G401.6 (cell line): ENCODE results near the gene GNAS.
"Not testable (repeated sequence)": the region's sequence is repeated elsewhere in the genome, so short reads cannot be mapped to it uniquely, and the experiment has no call there.

Source experiments
- FAIRE-seq: peaks from 2 replicates; lab custom pipeline; 2012; peaks lifted over from hg19 to GRCh38; lab: Jason Lieb, UNC

The GNAS gene

GRCh38 chr20:58852543-58853271, at the start of gene GNAS:
GNAS (plus strand) TSS chr20:58852716.
- no peak for FAIRE-seq

- no peak for FAIRE-seq
These were observed 49.0 kb upstream of the GNAS start for GRCh38 chr20:58803533-58803932.

- FAIRE-seq, result no peak
These were observed 44.7 kb upstream of the GNAS start for GRCh38 chr20:58807801-58808200.

- FAIRE-seq, result no peak
These were observed 44.1 kb upstream of the GNAS start for GRCh38 chr20:58808271-58809046.

- no peak for FAIRE-seq
These were observed 42.2 kb upstream of the GNAS start for GRCh38 chr20:58810116-58810878.

DNA sequence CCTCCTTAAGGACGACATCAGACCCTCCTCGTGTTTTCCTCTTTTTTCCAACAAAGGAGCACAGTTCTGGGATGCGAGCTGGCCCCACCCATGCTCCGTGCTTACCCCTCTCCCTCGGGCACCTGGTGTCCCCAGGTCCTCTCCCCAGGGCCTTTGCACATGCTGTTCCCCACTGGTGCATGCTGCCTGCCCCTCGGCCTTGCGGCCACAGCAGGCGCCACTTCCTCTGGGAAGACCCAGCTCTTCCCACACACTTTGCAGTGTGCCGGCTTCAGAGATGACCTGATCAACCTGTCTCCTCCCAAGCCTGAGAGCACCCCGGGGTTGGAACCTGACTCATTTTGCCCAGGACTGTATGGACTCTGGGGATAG, 41.7 kb upstream of the GNAS start:
- no peak for FAIRE-seq

GRCh38 chr20:58811334-58811733, 41.2 kb upstream of the GNAS start:
- FAIRE-seq, result no peak

DNA sequence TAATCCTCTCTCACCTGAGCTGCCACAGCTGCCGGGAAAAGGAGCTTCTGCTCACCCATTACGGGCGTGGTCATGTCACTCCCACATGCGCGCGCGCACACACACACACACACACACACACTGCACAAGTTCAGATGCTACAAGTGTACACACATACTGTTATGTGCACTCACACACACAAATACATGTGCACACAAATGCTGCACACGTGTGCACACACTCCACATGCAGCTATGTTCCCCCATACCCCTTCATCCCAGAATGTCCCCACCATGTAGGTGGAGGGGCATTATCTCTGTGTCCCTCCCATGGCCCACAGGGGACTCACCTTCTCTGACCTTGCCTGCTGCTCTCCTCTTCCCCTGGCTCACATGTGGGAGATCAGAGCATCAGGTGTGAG, 39.1 kb upstream of the GNAS start:
- FAIRE-seq, result no peak

DNA sequence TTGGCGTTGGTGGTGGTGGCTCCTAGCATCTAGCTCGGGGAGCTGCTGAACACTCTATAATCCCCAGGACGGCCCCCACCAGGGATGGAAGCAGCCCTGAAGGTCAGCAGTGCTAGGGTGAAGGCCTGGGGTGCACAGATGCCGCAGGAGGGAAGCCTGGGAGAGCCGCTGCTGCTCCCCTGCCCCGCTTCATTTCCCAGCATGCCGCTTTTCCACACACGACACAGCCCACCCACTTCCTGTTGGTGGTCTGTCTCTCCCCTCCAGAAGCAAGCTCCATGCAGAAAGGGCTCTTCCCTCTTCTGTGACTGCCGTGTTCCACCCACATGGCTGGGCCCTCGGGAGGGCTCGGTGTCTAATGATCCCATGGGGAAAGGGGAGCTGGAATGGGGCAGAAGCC, 37.1 kb upstream of the GNAS start:
- no peak for FAIRE-seq

DNA sequence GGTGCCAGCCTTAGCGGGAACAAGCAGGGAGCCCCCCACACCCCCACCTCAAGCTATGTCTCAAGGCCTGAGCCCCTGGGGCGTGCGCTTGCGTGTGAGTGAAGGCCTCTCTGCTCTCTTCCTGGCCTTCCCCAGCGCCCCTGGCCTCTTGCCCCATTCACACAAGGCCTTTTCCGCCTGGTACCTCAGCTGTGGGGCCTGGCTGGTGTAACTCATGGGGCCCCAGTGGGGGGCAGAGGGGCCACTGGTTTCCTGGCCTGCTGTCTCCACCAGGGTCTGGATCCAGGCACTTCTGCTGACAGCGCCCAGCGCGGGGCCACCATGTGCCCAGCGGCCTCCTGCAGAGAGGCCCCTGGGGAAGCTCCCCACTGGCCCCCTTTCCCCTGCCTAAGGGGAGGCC, 36.5 kb upstream of the GNAS start:
- no peak for FAIRE-seq

DNA sequence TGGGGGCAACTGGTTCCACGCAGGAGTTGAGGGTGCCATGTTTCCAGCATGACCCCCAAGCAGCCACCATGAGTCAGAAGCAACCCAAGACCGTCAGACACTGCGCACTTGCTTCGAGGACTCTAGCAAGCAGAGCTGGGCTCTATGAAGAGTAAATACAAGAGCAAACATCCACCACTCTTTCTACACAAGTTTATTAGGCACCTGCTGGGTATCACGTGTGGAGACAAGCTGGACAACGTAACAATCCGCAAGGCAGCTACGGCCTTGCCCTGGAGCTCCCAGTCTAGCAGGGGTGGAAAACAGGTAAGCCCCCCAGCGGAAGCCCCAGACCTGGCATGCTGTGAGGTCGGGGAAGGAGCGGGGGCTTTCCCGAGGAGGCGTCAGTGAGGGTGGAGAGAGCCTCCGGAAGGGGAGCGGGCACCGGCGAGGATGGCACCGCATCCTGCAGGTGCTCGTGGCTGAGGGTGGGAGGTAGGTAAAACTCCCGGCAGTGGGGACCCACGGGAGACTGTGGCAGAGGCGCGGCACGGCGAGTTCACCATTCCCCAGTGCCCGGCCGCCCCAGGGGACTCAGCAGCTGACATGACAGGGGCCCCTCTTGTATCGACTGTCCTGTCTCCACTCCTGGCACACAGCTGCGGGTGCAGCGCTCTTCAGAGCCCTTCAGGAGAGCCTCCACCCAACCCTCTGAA, 35.4 kb upstream of the GNAS start:
- no peak for FAIRE-seq

DNA sequence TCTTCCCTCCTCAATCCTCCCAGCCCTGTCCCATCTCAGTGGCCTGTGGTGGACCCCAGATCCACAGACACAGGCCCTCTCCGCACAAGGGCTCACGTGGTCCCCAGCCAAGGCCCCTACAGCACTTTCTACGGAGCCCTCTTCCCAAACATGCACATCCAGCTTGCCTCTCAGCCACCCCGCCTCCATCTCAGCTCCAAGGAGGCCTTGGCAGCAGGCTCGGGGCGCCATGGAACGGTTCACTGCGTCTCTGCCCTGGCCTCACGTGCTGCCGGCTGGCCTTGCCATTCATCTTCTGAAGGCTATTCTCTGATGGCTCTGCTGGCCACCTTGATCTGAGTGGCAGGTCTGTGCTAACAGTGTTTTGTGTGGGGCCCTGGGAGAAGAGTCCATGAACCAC, 34.8 kb upstream of the GNAS start:
- no peak for FAIRE-seq

DNA sequence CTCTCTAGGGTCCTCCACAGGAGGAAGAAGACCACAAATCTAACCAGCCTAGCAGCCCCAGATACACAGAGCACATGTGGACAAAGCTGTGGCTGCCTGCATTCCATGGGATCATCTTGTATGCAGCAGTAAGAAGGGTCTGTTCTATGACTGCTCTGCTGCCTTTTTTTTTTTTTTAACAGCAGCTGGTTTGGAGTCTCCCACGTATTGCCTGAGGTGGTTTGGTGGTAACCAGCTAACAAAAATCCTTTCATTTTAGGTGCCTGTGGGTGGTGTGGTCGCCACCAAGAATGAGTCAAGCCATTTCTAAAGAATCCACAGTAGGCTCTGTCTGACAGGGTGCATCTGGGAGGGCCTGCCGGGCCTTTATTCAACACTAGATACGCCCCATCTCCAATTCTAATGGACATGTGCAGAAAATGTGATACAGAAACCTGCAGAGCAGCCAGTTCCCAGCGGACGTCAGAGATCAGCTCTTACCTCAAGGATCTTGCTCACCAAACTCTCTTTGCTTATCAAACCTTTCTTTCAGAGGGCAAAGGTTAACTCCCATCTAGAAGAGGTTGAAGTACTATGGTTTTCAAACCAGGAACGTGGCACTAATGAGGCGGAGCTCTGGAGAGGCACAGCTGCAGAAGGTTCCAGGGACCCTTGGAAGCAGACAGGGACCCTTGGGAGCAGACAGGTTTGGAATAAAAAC, 33.8 kb upstream of the GNAS start:
- FAIRE-seq, result no peak

DNA sequence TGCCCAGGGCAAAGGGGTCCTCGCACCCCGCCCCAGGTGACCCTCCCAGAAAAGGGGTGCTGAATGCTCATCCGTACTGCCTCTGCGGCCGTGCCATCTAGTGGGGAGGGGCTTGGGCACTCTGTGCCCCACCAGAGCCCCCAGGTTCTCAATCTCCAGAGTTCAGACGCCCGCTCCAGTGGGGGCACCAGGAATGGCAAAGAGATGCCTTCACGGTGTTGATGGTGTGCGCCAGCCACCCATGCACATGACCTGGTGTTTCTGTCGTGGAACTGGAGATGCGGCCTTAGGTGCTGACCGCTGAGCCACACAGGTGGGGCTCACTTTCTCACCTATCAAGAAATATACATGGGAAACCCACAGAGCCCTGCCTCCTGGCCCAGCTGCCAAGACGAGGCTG, 32.6 kb upstream of the GNAS start:
- FAIRE-seq, result no peak

DNA sequence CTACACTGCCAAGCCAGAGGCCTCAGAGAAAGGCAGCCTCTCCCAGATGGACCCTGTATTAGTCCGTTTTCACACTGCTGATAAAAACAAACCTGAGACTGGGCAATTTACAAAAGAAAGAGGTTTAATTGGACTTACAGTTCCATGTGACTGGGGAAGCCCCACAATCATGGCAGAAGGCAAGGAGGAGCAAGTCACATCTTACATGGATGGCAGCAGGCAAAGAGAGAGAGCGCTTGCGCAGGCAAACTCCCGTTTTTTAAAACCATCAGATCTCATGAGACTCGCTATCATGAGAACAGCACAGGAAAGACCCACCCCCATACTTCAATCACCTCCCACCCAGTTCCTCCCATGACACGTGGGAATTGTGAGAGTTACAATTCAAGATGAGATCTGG, 32.0 kb upstream of the GNAS start:
- FAIRE-seq, result not testable (repeated sequence)

GRCh38 chr20:58822149-58822548, 30.4 kb upstream of the GNAS start:
- FAIRE-seq, result no peak

- no peak for FAIRE-seq
These were observed 29.5 kb upstream of the GNAS start for GRCh38 chr20:58822748-58823730.

DNA sequence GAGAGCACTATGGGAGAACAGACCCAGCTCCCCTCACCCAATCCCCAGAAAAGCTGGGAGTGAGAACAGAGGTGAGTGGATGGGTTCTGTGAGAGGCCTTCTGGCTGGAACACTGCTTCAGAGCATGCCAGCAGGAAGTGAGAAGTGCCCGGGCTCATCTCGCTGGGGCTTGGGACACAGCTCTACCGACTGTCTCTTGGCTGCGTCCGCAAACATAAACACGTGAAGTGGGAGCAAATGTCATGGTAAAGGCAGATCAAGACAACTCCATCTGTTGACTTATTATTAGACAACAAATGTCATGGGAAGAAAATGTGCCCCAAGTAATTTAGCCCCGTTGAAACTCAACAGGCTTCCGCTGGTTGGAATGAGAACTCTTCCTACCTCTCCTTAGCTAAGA, 27.7 kb upstream of the GNAS start:
- no peak for FAIRE-seq

DNA sequence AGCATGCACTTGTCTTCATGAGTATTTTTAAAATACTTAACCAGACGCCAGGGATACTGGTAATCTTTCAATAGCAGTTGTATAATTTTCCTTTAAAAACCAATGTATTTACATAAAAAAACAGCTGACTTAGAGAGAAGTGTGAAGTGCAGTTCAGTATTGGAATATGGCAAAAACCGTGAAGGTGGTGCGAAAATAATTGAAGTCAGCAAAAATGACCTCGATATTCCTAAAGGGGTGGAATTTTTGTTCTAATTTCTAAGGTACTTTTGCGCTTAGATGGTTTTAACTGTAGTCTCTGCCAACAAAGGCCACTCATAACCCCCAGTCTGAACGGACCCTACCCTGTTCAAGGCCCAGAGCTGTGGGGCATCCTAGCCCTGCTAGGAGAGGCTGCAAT, 27.1 kb upstream of the GNAS start:
- no peak for FAIRE-seq

DNA sequence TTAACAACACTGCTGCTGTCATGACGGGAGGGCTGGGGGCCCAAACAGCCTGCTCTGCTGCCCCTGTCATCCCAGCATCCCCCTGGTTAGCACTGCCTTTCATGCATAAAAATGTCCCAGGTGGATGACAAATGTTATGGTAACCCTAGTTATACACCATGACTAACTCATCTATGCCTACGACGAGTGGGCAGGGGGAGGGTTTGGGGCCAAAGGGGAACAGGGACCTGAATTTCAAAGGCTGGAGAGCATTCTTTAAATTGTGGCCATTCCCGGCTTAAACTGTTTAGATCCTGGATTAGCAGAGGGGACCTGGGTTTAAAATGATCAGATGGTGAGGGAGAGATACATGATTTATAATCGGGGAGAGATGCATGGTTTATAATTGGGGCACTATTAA, 26.2 kb upstream of the GNAS start:
- FAIRE-seq, result no peak

DNA sequence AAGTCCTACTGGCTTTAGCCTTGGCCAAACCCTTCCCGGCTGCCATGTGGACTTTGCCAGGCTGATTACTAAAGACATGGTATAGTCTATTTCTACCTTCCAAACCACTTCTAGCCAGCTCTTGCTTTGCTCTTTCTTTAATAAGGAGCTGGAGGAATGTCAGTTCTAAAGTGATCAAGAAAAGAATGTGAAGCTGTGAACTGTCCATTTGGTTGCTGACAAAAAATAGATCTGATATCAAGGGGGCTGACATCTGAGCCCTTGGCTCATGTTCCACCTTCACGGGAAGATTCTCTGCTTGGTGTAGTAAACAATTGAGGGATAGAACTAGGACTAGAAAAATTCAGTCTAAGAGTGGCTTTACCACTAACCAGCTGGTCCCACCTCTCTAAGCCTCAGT, 24.4 kb upstream of the GNAS start:
- FAIRE-seq, result no peak
